SK-N-MC (cell line): ENCODE measurements around the gene IL31.

Experiments
- EZH2 ChIP-seq: fragments of 200-600 bp; sonication (generic); IDR thresholded peaks from one replicate; pipeline ENCODE4 v1.6.1; 2017; ENCODE audit warnings: antibody characterized with exemption
- POLR2AphosphoS5 ChIP-seq: IDR thresholded peaks from 2 replicates; pipeline ENCODE4 v1.6.1; 2012; ENCODE audit warnings: mild to moderate bottlenecking, low read depth, low read length, borderline replicate concordance

DNA sequence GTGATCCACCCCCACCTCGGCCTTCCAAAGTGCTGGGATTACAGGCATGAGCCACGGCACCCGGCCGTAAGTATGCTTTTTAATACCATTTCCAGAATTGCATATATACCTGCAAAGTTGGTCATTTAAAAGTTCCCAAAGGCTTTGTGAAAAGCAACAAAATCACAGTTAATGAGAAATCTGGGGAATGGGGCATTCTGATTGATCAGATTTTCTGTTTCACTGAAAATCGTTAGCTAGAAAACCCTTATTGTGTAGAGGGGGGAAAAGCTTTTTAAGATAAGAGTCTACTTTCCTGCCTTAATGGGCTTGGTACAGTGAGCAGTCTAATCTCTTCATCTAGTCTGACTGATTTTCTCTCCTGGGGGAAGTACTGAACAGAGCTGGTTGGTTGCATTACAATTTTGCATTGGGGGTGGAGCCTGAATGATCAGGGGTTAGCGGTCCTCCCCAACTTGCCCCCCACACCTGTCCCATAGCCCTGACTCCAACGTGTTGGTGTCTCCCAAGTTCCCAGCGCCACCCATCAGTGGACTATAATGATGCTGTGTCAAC lies 23.8 kb downstream of the IL31 start:
- TF ChIP-seq EZH2 (no peak), POLR2AphosphoS5 (no peak)
